ENCODE results near the gene LRRC75B.

DNA sequence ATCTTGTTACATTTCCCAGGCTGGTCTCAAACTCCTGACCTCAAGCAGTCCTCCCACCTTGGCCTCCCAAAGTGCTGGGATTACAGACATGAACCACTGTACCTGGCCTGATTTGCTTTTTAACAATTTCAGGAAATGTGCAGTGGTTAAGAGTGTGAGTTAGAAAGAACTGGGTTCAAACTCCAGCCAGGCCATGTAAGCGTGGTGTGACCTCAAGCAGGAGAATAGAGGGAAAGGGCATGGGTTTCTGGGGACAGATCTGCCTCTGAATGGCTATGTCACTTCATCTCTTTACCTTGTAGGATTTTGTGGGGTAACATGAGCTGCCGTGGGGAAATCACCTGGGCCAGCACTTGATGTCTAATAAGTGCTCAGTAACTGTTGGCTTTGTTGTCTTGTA lies 27.8 kb downstream of the LRRC75B start:
- TF ChIP-seq, protein P1, sequence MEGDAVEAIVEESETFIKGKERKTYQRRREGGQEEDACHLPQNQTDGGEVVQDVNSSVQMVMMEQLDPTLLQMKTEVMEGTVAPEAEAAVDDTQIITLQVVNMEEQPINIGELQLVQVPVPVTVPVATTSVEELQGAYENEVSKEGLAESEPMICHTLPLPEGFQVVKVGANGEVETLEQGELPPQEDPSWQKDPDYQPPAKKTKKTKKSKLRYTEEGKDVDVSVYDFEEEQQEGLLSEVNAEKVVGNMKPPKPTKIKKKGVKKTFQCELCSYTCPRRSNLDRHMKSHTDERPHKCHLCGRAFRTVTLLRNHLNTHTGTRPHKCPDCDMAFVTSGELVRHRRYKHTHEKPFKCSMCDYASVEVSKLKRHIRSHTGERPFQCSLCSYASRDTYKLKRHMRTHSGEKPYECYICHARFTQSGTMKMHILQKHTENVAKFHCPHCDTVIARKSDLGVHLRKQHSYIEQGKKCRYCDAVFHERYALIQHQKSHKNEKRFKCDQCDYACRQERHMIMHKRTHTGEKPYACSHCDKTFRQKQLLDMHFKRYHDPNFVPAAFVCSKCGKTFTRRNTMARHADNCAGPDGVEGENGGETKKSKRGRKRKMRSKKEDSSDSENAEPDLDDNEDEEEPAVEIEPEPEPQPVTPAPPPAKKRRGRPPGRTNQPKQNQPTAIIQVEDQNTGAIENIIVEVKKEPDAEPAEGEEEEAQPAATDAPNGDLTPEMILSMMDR (IDR thresholded peaks at IDR 0.05), result no peak
- no peak for TF ChIP-seq EP300 (IDR thresholded peaks at IDR 0.05)

Measured in gastroesophageal sphincter (tissue), 3 donors.